ENCODE measurements around the gene UBE2E2. TPM values are rescaled to one million over a fixed set of nuclear protein-coding genes. Genes with fewer than 3 reads are reported as not detected.

Gene UBE2E2
- total and polyA plus RNA-seq, 4 donors = 23.8 to 56.5 (median 32.9) TPM

- intact Hi-C loops (cut with DNase I) = no loop called here
- 97% methylated on average over 7 of the region's 7 CpGs for WGBS, 2 donors
- H3K27me3 ChIP-seq (ENCODE audit: control insufficient read depth in 1 of 2, insufficient read depth in 2 of 2, low read length in 1 of 2) = no peaks in the 10 kb centered on the region
- H3K4me1 ChIP-seq (ENCODE audit: control insufficient read depth in 1 of 2, insufficient read depth in 2 of 2, low read length in 2 of 2) = no peaks in the 10 kb centered on the region
- no peak for ATAC-seq (ENCODE audit: low FRiP score)
- no peak overlapping the region for H3K4me3 ChIP-seq (ENCODE audit: low read length in 2 of 2)
- no peak for DNase-seq
- no peaks in the 10 kb centered on the region for H3K36me3 ChIP-seq (ENCODE audit: control insufficient read depth in 1 of 2, insufficient read depth in 2 of 2, low read length in 1 of 2)
- H3K27ac ChIP-seq (ENCODE audit: low read depth in 1 of 2, low read length in 2 of 2) = no peak overlapping the region
- no peaks in the 10 kb centered on the region for H3K9me3 ChIP-seq (ENCODE audit: control insufficient read depth, low read length)
Measured at GRCh38 chr3:23489300-23490158, 286.4 kb downstream of the UBE2E2 start.

- DNase-seq = no peak
- Histone ChIP-seq H3K4me3 (ENCODE audit: low read length in 2 of 2) (no peak overlapping the region), H3K9me3 (ENCODE audit: control insufficient read depth, low read length) (no peaks in the 10 kb centered on the region), H3K27ac (ENCODE audit: low read depth in 1 of 2, low read length in 2 of 2) (no peak overlapping the region), H3K36me3 (ENCODE audit: control insufficient read depth in 1 of 2, insufficient read depth in 2 of 2, low read length in 1 of 2) (no peaks in the 10 kb centered on the region), H3K4me1 (ENCODE audit: control insufficient read depth in 1 of 2, insufficient read depth in 2 of 2, low read length in 2 of 2) (no peaks in the 10 kb centered on the region), H3K27me3 (ENCODE audit: control insufficient read depth in 1 of 2, insufficient read depth in 2 of 2, low read length in 1 of 2) (no peaks in the 10 kb centered on the region)
- intact Hi-C loops (cut with DNase I) = no loop called here
- WGBS, 2 donors = 52 to 65% methylated on average over 3 of the region's 3 CpGs
- no peak for ATAC-seq (ENCODE audit: low FRiP score)
Measured at GRCh38 chr3:23490459-23490858, 287.3 kb downstream of the UBE2E2 start.

GRCh38 chr3:23492057-23492456 is 288.9 kb downstream of the UBE2E2 start:
- intact Hi-C loops (cut with DNase I) = no loop called here
- no peak for ATAC-seq (ENCODE audit: low FRiP score)

GRCh38 chr3:23493889-23494288 is 290.8 kb downstream of the UBE2E2 start:
- intact Hi-C loops (cut with DNase I) = no loop called here
- Histone ChIP-seq H3K27ac (ENCODE audit: low read depth in 1 of 2, low read length in 2 of 2) (no peak overlapping the region), H3K27me3 (ENCODE audit: control insufficient read depth in 1 of 2, insufficient read depth in 2 of 2, low read length in 1 of 2) (no peaks in the 10 kb centered on the region), H3K4me3 (ENCODE audit: low read length in 2 of 2) (no peak overlapping the region), H3K36me3 (ENCODE audit: control insufficient read depth in 1 of 2, insufficient read depth in 2 of 2, low read length in 1 of 2) (no peaks in the 10 kb centered on the region), H3K9me3 (ENCODE audit: control insufficient read depth, low read length) (no peaks in the 10 kb centered on the region), H3K4me1 (ENCODE audit: control insufficient read depth in 1 of 2, insufficient read depth in 2 of 2, low read length in 2 of 2) (no peaks in the 10 kb centered on the region)
- DNase-seq = no peak
- no peak for ATAC-seq (ENCODE audit: low FRiP score)

More at GRCh38 chr3:23492057-23492456, 288.9 kb downstream of the UBE2E2 start:
- no peaks in the 10 kb centered on the region for H3K27me3 ChIP-seq (ENCODE audit: control insufficient read depth in 1 of 2, insufficient read depth in 2 of 2, low read length in 1 of 2)
- H3K4me3 ChIP-seq (ENCODE audit: low read length in 2 of 2) = no peak overlapping the region
- H3K9me3 ChIP-seq (ENCODE audit: control insufficient read depth, low read length) = no peaks in the 10 kb centered on the region
- H3K4me1 ChIP-seq (ENCODE audit: control insufficient read depth in 1 of 2, insufficient read depth in 2 of 2, low read length in 2 of 2) = no peaks in the 10 kb centered on the region
- no peak overlapping the region for H3K27ac ChIP-seq (ENCODE audit: low read depth in 1 of 2, low read length in 2 of 2)
- DNase-seq = no peak
- no peaks in the 10 kb centered on the region for H3K36me3 ChIP-seq (ENCODE audit: control insufficient read depth in 1 of 2, insufficient read depth in 2 of 2, low read length in 1 of 2)

- intact Hi-C loops (cut with DNase I) = no loop called here
- 97 to 100% methylated on average over 1 of the region's 1 CpG for WGBS, 2 donors
- H3K4me3 ChIP-seq (ENCODE audit: low read length in 2 of 2) = no peak overlapping the region
- no peak overlapping the region for H3K27ac ChIP-seq (ENCODE audit: low read depth in 1 of 2, low read length in 2 of 2)
- no peaks in the 10 kb centered on the region for H3K9me3 ChIP-seq (ENCODE audit: control insufficient read depth, low read length)
- DNase-seq (no peak), ATAC-seq (ENCODE audit: low FRiP score) (no peak)
- no peaks in the 10 kb centered on the region for H3K27me3 ChIP-seq (ENCODE audit: control insufficient read depth in 1 of 2, insufficient read depth in 2 of 2, low read length in 1 of 2)
- no peaks in the 10 kb centered on the region for H3K36me3 ChIP-seq (ENCODE audit: control insufficient read depth in 1 of 2, insufficient read depth in 2 of 2, low read length in 1 of 2)
- no peaks in the 10 kb centered on the region for H3K4me1 ChIP-seq (ENCODE audit: control insufficient read depth in 1 of 2, insufficient read depth in 2 of 2, low read length in 2 of 2)
Measured at GRCh38 chr3:23494967-23495366, 291.8 kb downstream of the UBE2E2 start.

GRCh38 chr3:23495507-23495906 is 292.4 kb downstream of the UBE2E2 start:
- WGBS, 2 donors = 95 to 100% methylated on average over 1 of the region's 1 CpG

GRCh38 chr3:23496165-23496564 is 293.0 kb downstream of the UBE2E2 start:
- H3K9me3 ChIP-seq (ENCODE audit: control insufficient read depth, low read length) = no peaks in the 10 kb centered on the region
- no peak for ATAC-seq (ENCODE audit: low FRiP score)
- no peaks in the 10 kb centered on the region for H3K27me3 ChIP-seq (ENCODE audit: control insufficient read depth in 1 of 2, insufficient read depth in 2 of 2, low read length in 1 of 2)
- no peak for DNase-seq
- H3K4me3 ChIP-seq (ENCODE audit: low read length in 2 of 2) = no peak overlapping the region
- WGBS, 2 donors = 99 to 100% methylated on average over 1 of the region's 1 CpG
- H3K27ac ChIP-seq (ENCODE audit: low read depth in 1 of 2, low read length in 2 of 2) = no peak overlapping the region
- H3K4me1 ChIP-seq (ENCODE audit: control insufficient read depth in 1 of 2, insufficient read depth in 2 of 2, low read length in 2 of 2) = no peaks in the 10 kb centered on the region
- intact Hi-C loops (cut with DNase I) = no loop called here
- no peaks in the 10 kb centered on the region for H3K36me3 ChIP-seq (ENCODE audit: control insufficient read depth in 1 of 2, insufficient read depth in 2 of 2, low read length in 1 of 2)

More at GRCh38 chr3:23495507-23495906, 292.4 kb downstream of the UBE2E2 start:
- no peaks in the 10 kb centered on the region for H3K9me3 ChIP-seq (ENCODE audit: control insufficient read depth, low read length)
- no peak for ATAC-seq (ENCODE audit: low FRiP score)
- H3K4me3 ChIP-seq (ENCODE audit: low read length in 2 of 2) = no peak overlapping the region
- no peaks in the 10 kb centered on the region for H3K36me3 ChIP-seq (ENCODE audit: control insufficient read depth in 1 of 2, insufficient read depth in 2 of 2, low read length in 1 of 2)
- intact Hi-C loops (cut with DNase I) = no loop called here
- no peaks in the 10 kb centered on the region for H3K4me1 ChIP-seq (ENCODE audit: control insufficient read depth in 1 of 2, insufficient read depth in 2 of 2, low read length in 2 of 2)
- H3K27me3 ChIP-seq (ENCODE audit: control insufficient read depth in 1 of 2, insufficient read depth in 2 of 2, low read length in 1 of 2) = no peaks in the 10 kb centered on the region
- no peak overlapping the region for H3K27ac ChIP-seq (ENCODE audit: low read depth in 1 of 2, low read length in 2 of 2)
- no peak for DNase-seq

GRCh38 chr3:23497156-23497555 is 294.0 kb downstream of the UBE2E2 start:
- 87 to 94% methylated on average over 5 of the region's 5 CpGs for WGBS, 2 donors
- ATAC-seq (ENCODE audit: low FRiP score) = no peak
- no peak for DNase-seq
- no peak overlapping the region for H3K27ac ChIP-seq (ENCODE audit: low read depth in 1 of 2, low read length in 2 of 2)
- no peaks in the 10 kb centered on the region for H3K36me3 ChIP-seq (ENCODE audit: control insufficient read depth in 1 of 2, insufficient read depth in 2 of 2, low read length in 1 of 2)
- intact Hi-C loops (cut with DNase I) = no loop called here
- no peaks in the 10 kb centered on the region for H3K27me3 ChIP-seq (ENCODE audit: control insufficient read depth in 1 of 2, insufficient read depth in 2 of 2, low read length in 1 of 2)
- H3K9me3 ChIP-seq (ENCODE audit: control insufficient read depth, low read length) = no peaks in the 10 kb centered on the region
- no peaks in the 10 kb centered on the region for H3K4me1 ChIP-seq (ENCODE audit: control insufficient read depth in 1 of 2, insufficient read depth in 2 of 2, low read length in 2 of 2)
- no peak overlapping the region for H3K4me3 ChIP-seq (ENCODE audit: low read length in 2 of 2)

- Histone ChIP-seq H3K4me1 (ENCODE audit: control insufficient read depth in 1 of 2, insufficient read depth in 2 of 2, low read length in 2 of 2) (no peaks in the 10 kb centered on the region), H3K36me3 (ENCODE audit: control insufficient read depth in 1 of 2, insufficient read depth in 2 of 2, low read length in 1 of 2) (no peaks in the 10 kb centered on the region), H3K27me3 (ENCODE audit: control insufficient read depth in 1 of 2, insufficient read depth in 2 of 2, low read length in 1 of 2) (no peaks in the 10 kb centered on the region), H3K4me3 (ENCODE audit: low read length in 2 of 2) (no peak overlapping the region), H3K9me3 (ENCODE audit: control insufficient read depth, low read length) (no peaks in the 10 kb centered on the region), H3K27ac (ENCODE audit: low read depth in 1 of 2, low read length in 2 of 2) (no peak overlapping the region)
- DNase-seq (no peak), ATAC-seq (ENCODE audit: low FRiP score) (no peak)
- WGBS, 2 donors = 45 to 47% methylated on average over 4 of the region's 4 CpGs
- intact Hi-C loops (cut with DNase I) = no loop called here
Measured at GRCh38 chr3:23501201-23501802, 298.2 kb downstream of the UBE2E2 start.
